Stimulated activated CD8-positive, alpha-beta memory T cell treated with anti-CD3 and anti-CD28 coated beads, Interleukin-7, amount 100 ng/mL, for 48 hours (primary cell): ENCODE measurements around the gene TMC3.

Experiments
- DNase-seq, 2 donors: peaks; one replicate each; pipeline ENCODE4 v3.0.0-alpha.2; 2020; ENCODE audit warnings: low read depth in 1 of 2; ENCODE audit errors: extremely low read depth in 1 of 2

The TMC3 gene

GRCh38 chr15:81385721-81386076, 11.7 kb upstream of the TMC3 start:
- DNase-seq = no peak

DNA sequence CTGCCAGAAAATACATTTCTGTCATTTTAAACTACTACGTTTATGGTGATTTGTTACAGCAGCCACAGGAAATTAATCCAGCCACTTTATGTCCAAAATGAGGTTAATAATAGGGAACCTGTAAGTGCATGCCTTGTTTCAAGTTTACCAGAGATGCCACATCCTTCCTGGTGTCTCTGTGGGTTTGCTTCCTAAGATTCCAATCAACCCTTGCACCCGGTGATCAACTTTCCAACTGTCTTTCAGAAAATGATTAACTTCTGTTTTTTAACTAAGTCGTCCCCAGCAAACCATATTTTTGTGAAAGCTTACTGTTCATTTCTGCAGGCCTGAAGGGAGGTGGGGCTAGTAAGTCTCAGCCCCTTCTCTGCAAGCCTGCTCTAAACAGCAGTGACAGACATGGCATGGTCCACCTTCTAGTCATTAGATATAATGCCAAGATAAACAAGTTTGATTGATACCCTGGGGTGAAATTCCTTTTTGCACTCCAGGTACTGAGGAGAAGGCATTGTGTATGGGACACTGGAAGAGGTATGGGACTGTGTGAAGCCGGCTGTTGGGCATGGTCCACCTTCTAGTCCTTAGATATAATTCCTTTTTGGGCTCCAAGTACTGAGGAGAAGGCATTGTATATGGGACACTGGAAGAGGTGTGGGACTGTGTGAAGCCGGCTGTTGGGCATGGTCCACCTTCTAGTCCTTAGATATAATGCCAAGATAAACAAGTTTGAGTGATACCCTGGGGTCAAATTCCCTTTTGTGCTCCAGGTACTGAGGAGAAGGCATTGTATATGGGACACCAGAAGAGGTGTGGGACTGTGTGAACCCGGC, 11.1 kb upstream of the TMC3 start:
- no peak for DNase-seq

DNA sequence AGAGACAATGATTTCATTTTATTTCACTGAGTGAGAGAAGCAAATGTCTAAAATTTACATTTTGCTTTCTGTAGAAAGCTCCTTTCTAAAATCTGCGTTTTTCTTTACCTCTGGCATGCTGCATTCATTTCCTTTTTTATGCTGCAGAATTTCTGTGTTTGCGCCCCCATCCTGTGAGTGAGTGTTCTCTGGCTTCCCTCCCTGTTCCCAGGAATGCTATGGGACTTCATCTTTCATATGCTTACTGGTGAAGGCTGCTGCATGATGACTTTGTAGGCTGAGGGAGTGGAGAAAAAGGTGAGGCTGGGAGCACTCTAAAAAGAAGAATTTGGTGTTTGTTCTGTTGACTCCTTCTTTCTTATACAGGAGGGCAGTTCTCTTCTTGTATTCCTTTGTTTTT, 7.7 kb upstream of the TMC3 start:
- DNase-seq = no peak

GRCh38 chr15:81380668-81381067, 6.7 kb upstream of the TMC3 start:
- DNase-seq = no peak

GRCh38 chr15:81380203-81380602, 6.2 kb upstream of the TMC3 start:
- DNase-seq = no peak

GRCh38 chr15:81379269-81379668, 5.3 kb upstream of the TMC3 start:
- DNase-seq = no peak

- DNase-seq = no peak
Measured at GRCh38 chr15:81378443-81378842, 4.4 kb upstream of the TMC3 start.

DNA sequence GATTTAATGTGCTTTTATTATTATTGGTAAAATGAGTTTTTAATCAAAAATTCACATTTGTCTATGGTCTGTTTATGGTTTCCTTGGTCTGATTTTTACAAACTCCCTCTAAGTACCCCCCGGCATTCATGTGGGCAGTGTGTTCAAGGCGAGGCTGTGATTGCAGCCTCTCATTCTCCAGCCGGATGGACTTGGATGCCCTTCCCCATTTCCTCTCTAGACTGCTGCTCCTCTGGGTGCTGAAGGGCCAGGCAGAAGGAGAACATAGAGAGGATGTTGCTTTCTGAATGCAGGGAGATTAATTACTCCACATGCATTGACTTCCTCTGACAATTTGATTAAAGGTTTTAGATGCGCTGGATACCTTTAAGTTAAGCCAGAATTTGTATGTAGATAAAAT, 3.9 kb upstream of the TMC3 start:
- DNase-seq = no peak

- no peak for DNase-seq
Measured at GRCh38 chr15:81376231-81376630, 2.2 kb upstream of the TMC3 start.

DNA sequence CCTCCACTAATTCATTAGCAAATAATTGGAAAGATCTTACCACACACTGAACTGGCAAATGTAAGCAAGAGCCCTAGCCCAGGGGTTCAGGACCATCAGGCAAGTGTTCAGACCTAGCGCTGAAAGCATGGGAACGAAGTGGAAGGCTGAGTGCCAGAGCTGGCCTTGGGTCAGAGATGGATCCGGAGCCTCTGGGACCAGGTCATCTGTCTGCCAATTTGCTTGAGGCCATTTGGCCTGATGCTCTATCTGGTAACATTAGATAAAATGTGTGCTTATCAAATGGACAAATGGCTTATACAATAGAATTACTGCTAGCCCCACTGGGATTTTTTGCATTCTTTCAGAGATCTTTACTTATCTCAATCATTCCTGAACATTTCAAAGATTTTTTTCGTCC, 1.4 kb upstream of the TMC3 start:
- DNase-seq = no peak

DNA sequence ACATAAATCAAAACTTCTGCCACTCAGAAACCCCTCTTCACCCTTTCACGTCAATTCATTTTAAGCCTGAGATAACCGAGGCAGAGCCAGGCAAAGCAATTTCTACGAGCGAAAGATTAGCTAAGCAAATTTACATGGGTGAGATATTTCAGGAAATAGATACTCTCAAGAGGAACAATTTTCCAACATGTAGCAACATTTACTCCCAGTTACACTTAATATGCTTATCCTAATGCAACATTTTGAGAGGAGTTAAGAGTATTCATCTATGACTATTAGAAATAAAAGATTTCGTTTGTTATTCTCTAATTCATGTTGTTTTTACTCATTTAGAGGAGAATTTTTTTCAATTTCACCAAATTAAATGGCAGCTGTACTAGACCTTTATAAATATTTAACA, 837 bp downstream of the TMC3 start:
- DNase-seq = no peak

DNA sequence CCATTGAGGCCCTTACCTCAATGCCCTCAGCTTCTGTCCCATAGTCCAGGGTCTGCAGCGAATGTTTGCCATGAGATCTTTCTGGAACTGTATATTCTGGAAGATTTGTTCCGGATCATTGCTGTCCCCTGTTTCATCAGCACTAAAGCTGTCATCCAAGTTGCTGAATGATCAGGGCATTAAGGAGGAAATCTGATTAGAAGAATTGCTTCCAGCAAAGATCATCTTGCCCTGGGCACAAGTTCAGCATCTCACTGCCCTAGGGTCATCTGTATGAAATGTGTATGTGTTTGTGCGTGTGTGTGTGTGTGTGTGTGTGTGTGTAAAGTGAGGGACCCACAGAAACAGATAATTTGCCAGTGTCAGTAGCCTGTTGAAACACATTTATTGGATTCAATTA, 1.4 kb downstream of the TMC3 start:
- no peak for DNase-seq

GRCh38 chr15:81363718-81364500, 10.1 kb downstream of the TMC3 start:
- DNase-seq = no peak

- no peak for DNase-seq
Measured at GRCh38 chr15:81363276-81363675, 10.7 kb downstream of the TMC3 start.

DNA sequence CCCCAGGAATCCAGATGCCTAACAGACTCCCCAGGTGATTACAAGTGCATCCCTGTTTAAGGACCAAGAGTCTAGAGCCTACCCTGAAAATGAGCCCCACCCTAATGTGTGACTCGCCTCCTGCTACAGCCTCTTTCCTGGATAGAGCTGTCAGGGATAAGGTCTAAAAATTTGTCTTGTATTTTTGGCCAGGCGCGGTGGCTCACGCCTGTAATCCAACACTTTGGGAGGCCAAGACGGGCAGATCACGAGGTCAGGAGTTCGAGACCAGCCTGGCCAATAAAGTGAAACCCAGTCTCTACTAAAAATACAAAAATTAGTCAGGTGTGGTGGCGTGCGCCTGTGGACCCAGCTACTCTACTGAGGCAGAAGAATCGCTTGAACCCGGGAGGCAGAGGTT, 11.2 kb downstream of the TMC3 start:
- no peak for DNase-seq

GRCh38 chr15:81361891-81362290, 12.1 kb downstream of the TMC3 start:
- no peak for DNase-seq

GRCh38 chr15:81360491-81360890, 13.5 kb downstream of the TMC3 start:
- no peak for DNase-seq

DNA sequence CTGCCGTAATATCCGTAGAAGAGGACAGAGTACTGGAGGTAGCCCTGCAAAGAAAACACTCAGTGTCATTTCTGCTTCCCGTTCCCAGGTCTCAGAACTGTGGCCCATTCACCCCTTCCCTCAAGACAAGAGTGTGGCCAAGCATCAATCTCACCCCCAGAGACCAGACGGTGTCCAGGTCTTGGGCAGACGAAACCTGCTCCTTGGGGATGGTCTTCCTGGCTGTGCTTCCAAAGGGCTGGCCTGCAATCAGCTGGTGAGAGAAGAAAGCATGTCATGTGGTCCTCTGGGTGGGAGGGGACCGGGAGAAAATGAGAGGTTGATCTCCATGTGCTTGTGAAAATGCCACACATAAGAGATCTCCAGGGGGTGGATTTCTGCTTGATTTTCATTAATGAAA, 15.8 kb downstream of the TMC3 start:
- no peak for DNase-seq

DNA sequence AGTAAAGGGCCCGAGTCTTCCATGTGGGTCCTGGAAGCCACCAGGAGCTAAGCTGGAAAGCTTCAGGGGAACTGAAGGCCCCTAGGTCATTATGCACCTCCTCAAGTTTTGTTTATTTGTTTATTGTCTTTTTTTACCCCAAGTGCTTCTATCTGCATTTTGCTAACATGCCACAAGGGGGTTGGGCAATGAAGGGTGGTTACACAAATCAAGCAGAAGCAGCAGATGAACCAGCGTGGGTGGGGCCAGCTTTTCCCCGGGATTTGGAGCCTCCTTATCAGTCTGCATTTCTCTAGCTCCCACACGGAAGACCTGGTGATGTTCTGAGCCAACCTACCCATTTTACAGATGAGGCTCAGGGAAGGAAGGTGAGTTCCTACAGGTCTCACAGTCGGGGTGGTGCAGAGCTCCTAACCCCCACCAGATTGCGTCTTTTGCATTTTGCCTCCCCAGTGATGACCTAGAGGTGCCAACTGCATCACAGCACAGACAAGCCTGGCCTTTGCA, 16.8 kb downstream of the TMC3 start:
- no peak for DNase-seq

DNA sequence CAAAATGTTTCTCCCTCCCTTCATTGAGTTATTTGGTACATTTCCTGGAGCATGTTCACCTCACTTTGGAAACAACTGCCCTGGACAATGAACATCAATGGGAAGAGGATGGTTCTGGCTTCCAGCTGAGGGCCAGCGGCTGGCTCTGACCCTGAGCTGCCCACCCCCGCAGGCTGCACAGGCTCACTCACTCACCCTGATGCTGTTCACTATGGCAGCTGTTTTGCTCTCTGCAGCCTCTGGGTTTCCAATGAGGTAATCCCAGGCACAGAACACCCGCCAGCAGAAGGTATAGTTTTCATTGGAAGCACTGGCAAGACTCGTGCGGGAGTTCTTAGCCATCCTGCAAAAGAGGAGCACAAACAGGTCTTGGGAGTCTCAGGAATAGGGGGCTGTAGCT, 17.8 kb downstream of the TMC3 start:
- no peak for DNase-seq

GRCh38 chr15:81351651-81352050, 22.4 kb downstream of the TMC3 start:
- no peak for DNase-seq

GRCh38 chr15:81349271-81349670, 24.7 kb downstream of the TMC3 start:
- DNase-seq = no peak
